IMR-90 (cell line): Measurements from ENCODE around the gene CNPY2.

Experiments
- BHLHE40 ChIP-seq: fragments of 150-350 bp; IDR thresholded peaks from 2 replicates; pipeline ENCODE4 v1.6.1; 2016; ENCODE audit warnings: mild to moderate bottlenecking, low read depth, low read length
- CEBPB ChIP-seq: IDR thresholded peaks from 2 replicates; pipeline ENCODE4 v1.6.1; 2012; ENCODE audit warnings: low read depth, low read length, improper control_type of control experiment
- FOS ChIP-seq: fragments of 150-350 bp; IDR thresholded peaks from 2 replicates; pipeline ENCODE4 v1.6.1; 2016; ENCODE audit warnings: low read depth, low read length
- MAFK ChIP-seq: IDR thresholded peaks from 2 replicates; pipeline ENCODE4 v1.6.1; 2012; ENCODE audit warnings: low read depth, low read length, improper control_type of control experiment
- MAZ ChIP-seq: IDR thresholded peaks from 2 replicates; pipeline ENCODE4 v1.6.1; 2012; ENCODE audit warnings: low read depth, mild to moderate bottlenecking, low read length, improper control_type of control experiment, moderate library complexity, borderline replicate concordance
- MXI1 ChIP-seq: IDR thresholded peaks from 2 replicates; pipeline ENCODE4 v1.6.1; 2012; ENCODE audit warnings: low read depth, mild to moderate bottlenecking, low read length, moderate library complexity, borderline replicate concordance
- POLR2A ChIP-seq: IDR thresholded peaks from 2 replicates; pipeline ENCODE4 v1.6.1; 2012; ENCODE audit warnings: mild to moderate bottlenecking, low read depth, low read length
- RAD21 ChIP-seq: IDR thresholded peaks from 2 replicates; pipeline ENCODE4 v1.6.1; 2012; ENCODE audit warnings: low read length, improper control_type of control experiment
- RCOR1 ChIP-seq: IDR thresholded peaks from 2 replicates; pipeline ENCODE4 v1.6.1; 2012; ENCODE audit warnings: mild to moderate bottlenecking, low read length, improper control_type of control experiment; ENCODE audit not compliant: insufficient replicate concordance
- TF ChIP-seq, protein P1 (sequence below): conservative IDR thresholded peaks from 2 replicates; pipeline ENCODE4 v1.5.1; 2012; ENCODE audit warnings: mild to moderate bottlenecking, low read depth, low read length, improper control_type of control experiment
- TF ChIP-seq, protein P2 (sequence below): fragments of 150-350 bp; IDR thresholded peaks from 2 replicates; pipeline ENCODE4 v1.6.1; 2016; ENCODE audit warnings: low read depth, mild to moderate bottlenecking, low read length, moderate library complexity, borderline replicate concordance

DNA sequence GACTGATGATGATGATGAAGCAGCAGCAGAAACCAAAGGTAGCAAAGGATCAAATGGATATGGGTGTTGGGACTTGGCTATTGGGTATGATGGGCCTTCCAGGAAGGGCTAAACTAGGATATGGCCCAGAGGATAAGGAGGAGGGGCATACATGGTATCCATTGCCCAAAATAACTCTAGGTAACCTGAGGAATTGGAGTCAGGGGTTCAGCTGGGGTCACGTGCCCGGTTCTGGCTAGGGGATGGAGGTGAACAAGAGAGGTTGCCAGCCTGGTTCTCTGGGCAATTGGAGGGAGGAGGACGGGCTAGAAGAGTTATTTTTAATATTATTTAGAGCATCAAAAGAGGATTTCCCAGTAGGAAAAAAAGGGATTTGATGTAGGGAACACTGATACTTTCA is 54.9 kb downstream of the CNPY2 start:
- TF ChIP-seq, protein P1, sequence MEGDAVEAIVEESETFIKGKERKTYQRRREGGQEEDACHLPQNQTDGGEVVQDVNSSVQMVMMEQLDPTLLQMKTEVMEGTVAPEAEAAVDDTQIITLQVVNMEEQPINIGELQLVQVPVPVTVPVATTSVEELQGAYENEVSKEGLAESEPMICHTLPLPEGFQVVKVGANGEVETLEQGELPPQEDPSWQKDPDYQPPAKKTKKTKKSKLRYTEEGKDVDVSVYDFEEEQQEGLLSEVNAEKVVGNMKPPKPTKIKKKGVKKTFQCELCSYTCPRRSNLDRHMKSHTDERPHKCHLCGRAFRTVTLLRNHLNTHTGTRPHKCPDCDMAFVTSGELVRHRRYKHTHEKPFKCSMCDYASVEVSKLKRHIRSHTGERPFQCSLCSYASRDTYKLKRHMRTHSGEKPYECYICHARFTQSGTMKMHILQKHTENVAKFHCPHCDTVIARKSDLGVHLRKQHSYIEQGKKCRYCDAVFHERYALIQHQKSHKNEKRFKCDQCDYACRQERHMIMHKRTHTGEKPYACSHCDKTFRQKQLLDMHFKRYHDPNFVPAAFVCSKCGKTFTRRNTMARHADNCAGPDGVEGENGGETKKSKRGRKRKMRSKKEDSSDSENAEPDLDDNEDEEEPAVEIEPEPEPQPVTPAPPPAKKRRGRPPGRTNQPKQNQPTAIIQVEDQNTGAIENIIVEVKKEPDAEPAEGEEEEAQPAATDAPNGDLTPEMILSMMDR: no peak
- TF ChIP-seq POLR2A (no peak), MAZ (no peak), MXI1 (no peak), MAFK (no peak), RCOR1 (no peak), CEBPB (no peak), RAD21 (no peak), BHLHE40 (no peak), FOS (no peak)
- TF ChIP-seq, protein P2, sequence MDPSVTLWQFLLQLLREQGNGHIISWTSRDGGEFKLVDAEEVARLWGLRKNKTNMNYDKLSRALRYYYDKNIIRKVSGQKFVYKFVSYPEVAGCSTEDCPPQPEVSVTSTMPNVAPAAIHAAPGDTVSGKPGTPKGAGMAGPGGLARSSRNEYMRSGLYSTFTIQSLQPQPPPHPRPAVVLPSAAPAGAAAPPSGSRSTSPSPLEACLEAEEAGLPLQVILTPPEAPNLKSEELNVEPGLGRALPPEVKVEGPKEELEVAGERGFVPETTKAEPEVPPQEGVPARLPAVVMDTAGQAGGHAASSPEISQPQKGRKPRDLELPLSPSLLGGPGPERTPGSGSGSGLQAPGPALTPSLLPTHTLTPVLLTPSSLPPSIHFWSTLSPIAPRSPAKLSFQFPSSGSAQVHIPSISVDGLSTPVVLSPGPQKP: no peak
